NCI-H146 (cell line): ENCODE data around the gene NET1.
A peak's percentile ranks its signal among the peaks of the same experiment; 100 is the strongest.
"Not testable (repeated sequence)": the region's sequence is repeated elsewhere in the genome, so short reads cannot be mapped to it uniquely, and the experiment has no call there.

ENCODE experiments used
- DNase-seq: peaks from one replicate; lab custom pipeline; 2025; lab: John Stamatoyannopoulos, UW

The NET1 gene

GRCh38 chr10:5399332-5399731 lies 13.0 kb upstream of the NET1 start:
- DNase-seq, result no peak

- peak; percentile 58 for DNase-seq
Measured at GRCh38 chr10:5400468-5401240, 11.7 kb upstream of the NET1 start.

- DNase-seq, result no peak
Measured at GRCh38 chr10:5402798-5403197, 9.6 kb upstream of the NET1 start.

- no peak for DNase-seq
Measured at GRCh38 chr10:5404208-5405041, 7.9 kb upstream of the NET1 start, which contains the start of gene TUBAL3. Gene TUBAL3, minus strand, starts transcription at chr10:5404828. Its CDS starts 36 bp downstream, at chr10:5404792.

- no peak for DNase-seq
Measured at GRCh38 chr10:5406918-5407317, 5.4 kb upstream of the NET1 start.

GRCh38 chr10:5410787-5411186 lies 1.6 kb upstream of the NET1 start:
- not testable (repeated sequence) for DNase-seq

- no peak for DNase-seq
Measured at GRCh38 chr10:5411941-5412276, 448 bp upstream of the NET1 start.

- DNase-seq, result peak; percentile 46
Measured at GRCh38 chr10:5413012-5413938, 918 bp downstream of the NET1 start.

GRCh38 chr10:5416981-5417380 lies 4.6 kb downstream of the NET1 start:
- DNase-seq, result no peak

GRCh38 chr10:5418584-5418983 lies 6.2 kb downstream of the NET1 start:
- DNase-seq, result no peak

- DNase-seq, result no peak
Measured at GRCh38 chr10:5419466-5420094, 7.2 kb downstream of the NET1 start.

GRCh38 chr10:5423771-5424170 lies 11.4 kb downstream of the NET1 start:
- no peak for DNase-seq

- no peak for DNase-seq
Measured at GRCh38 chr10:5424751-5425150, 12.4 kb downstream of the NET1 start.

- DNase-seq, result no peak
Measured at GRCh38 chr10:5428133-5428532, 15.8 kb downstream of the NET1 start.

GRCh38 chr10:5433182-5433581 lies 20.8 kb downstream of the NET1 start:
- no peak for DNase-seq

GRCh38 chr10:5434017-5434753 lies 21.8 kb downstream of the NET1 start:
- peak; percentile 39 for DNase-seq

- no peak for DNase-seq
Measured at GRCh38 chr10:5435328-5435727, 23.0 kb downstream of the NET1 start.

GRCh38 chr10:5440206-5440605 lies 27.8 kb downstream of the NET1 start:
- DNase-seq, result no peak

- no peak for DNase-seq
Measured at GRCh38 chr10:5441106-5441505, 28.7 kb downstream of the NET1 start.

- peak; percentile 10 for DNase-seq
Measured at GRCh38 chr10:5442065-5442989, 30.0 kb downstream of the NET1 start.
